Stimulated activated CD4-positive, alpha-beta T cell treated with anti-CD3 and anti-CD28 coated beads, Interleukin-15, amount 100 ng/mL, for 1 hour (primary cell): ENCODE measurements around the gene SLC35F4.
"Not testable (repeated sequence)": the region's sequence is repeated elsewhere in the genome, so short reads cannot be mapped to it uniquely, and the experiment has no call there.

ENCODE experiments used
- DNase-seq, 2 donors: peaks; one replicate each; pipeline ENCODE4 v3.0.0-alpha.2; 2020; ENCODE audit warnings: low read depth in 1 of 2, low spot score in 1 of 2

The SLC35F4 gene

GRCh38 chr14:57809808-57810207 lies 56.1 kb downstream of the SLC35F4 start:
- no peak for DNase-seq

GRCh38 chr14:57797160-57797559 lies 68.7 kb downstream of the SLC35F4 start:
- DNase-seq: no peak

- DNase-seq: no peak
Observed at GRCh38 chr14:57796556-57796955, 69.3 kb downstream of the SLC35F4 start.

GRCh38 chr14:57785058-57785457 lies 80.8 kb downstream of the SLC35F4 start:
- no peak for DNase-seq

GRCh38 chr14:57771801-57772200 lies 94.1 kb downstream of the SLC35F4 start:
- no peak for DNase-seq

GRCh38 chr14:57769863-57770523 lies 95.9 kb downstream of the SLC35F4 start:
- DNase-seq: no peak

- DNase-seq: no peak
Observed at GRCh38 chr14:57761800-57762199, 104.1 kb downstream of the SLC35F4 start.

GRCh38 chr14:57760896-57761295 lies 105.0 kb downstream of the SLC35F4 start:
- DNase-seq: no peak

GRCh38 chr14:57755018-57755521 lies 110.8 kb downstream of the SLC35F4 start:
- DNase-seq: no peak

GRCh38 chr14:57754527-57754926 lies 111.4 kb downstream of the SLC35F4 start:
- no peak for DNase-seq

- DNase-seq: no peak
Observed at GRCh38 chr14:57753821-57754220, 112.1 kb downstream of the SLC35F4 start.

GRCh38 chr14:57752142-57752695 lies 113.7 kb downstream of the SLC35F4 start:
- not testable (repeated sequence) for DNase-seq

GRCh38 chr14:57751400-57751799 lies 114.5 kb downstream of the SLC35F4 start:
- no peak for DNase-seq

- DNase-seq: no peak
Observed at GRCh38 chr14:57749267-57749666, 116.6 kb downstream of the SLC35F4 start.

- DNase-seq: no peak
Observed at GRCh38 chr14:57748279-57748678, 117.6 kb downstream of the SLC35F4 start.

GRCh38 chr14:57747036-57747435 lies 118.9 kb downstream of the SLC35F4 start:
- DNase-seq: no peak

GRCh38 chr14:57746563-57746962 lies 119.3 kb downstream of the SLC35F4 start:
- no peak for DNase-seq

GRCh38 chr14:57739516-57739915 lies 126.4 kb downstream of the SLC35F4 start:
- no peak for DNase-seq

- DNase-seq: no peak
Observed at GRCh38 chr14:57737598-57737997, 128.3 kb downstream of the SLC35F4 start.

- no peak for DNase-seq
Observed at GRCh38 chr14:57736391-57736790, 129.5 kb downstream of the SLC35F4 start.

GRCh38 chr14:57735276-57735675 lies 130.6 kb downstream of the SLC35F4 start:
- no peak for DNase-seq

GRCh38 chr14:57732463-57733285 lies 133.2 kb downstream of the SLC35F4 start:
- DNase-seq: no peak
